ENCODE measurements around the gene GALNT11.

Gene GALNT11

DNA sequence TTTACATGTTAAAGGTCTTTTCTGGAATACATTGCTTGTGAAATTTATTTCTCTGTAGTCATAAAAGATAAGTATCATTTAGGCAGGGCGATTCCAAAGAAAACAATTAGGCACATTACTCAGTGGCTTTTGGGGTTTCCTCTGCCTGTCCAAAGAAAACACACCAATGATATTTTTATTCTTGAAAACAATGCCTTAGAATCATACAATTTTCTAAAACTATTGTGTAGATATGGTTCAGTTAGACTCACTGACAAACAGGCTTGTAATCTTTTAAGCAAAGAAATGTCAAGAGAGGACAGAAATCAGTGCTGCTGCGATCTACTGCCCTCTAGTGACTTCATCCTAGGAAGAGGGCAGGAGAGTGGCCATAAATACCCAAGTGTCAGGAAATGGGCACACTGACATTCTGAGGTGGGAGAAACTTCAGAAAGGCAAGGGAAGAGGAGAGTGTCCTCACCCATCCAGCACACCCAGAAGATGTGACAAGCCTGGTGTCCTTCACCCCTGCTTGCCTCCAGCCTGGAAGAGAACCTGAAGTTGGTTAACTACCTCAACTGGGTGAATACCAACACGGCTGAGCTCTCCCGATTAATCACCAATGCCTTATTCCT lies 120.5 kb downstream of the GALNT11 start:
- Histone ChIP-seq H3K9me3 (ENCODE audit: control insufficient read depth, insufficient read depth, low read length) (no peaks in the 10 kb centered on the region), H3K9me2 (replicated peaks; ENCODE audit: control insufficient read depth, low read length) (no peaks in the 10 kb centered on the region), H3K36me3 (ENCODE audit: control insufficient read depth, low read length) (peaks cover 94% of the 10 kb centered on the region), H3K27me3 (ENCODE audit: control insufficient read depth, low read length) (no peaks in the 10 kb centered on the region), H3K4me3 (ENCODE audit: low read length) (no peak overlapping the region), H3F3A (ENCODE audit: control insufficient read depth, insufficient read depth) (no peaks in the 10 kb centered on the region), H3K4me1 (ENCODE audit: control insufficient read depth, low read length) (peaks cover 13% of the 10 kb centered on the region), H3K27ac (ENCODE audit: low read depth, low read length) (no peak overlapping the region), H3K4me2 (ENCODE audit: low read length) (no peak overlapping the region), H4K20me1 (ENCODE audit: control insufficient read depth, insufficient read depth, low read depth, low read length) (no peaks in the 10 kb centered on the region), H3K79me2 (ENCODE audit: control insufficient read depth, low read length) (no peaks in the 10 kb centered on the region; the same call in 1 of the 2 replicates)
- TF ChIP-seq, protein P1, sequence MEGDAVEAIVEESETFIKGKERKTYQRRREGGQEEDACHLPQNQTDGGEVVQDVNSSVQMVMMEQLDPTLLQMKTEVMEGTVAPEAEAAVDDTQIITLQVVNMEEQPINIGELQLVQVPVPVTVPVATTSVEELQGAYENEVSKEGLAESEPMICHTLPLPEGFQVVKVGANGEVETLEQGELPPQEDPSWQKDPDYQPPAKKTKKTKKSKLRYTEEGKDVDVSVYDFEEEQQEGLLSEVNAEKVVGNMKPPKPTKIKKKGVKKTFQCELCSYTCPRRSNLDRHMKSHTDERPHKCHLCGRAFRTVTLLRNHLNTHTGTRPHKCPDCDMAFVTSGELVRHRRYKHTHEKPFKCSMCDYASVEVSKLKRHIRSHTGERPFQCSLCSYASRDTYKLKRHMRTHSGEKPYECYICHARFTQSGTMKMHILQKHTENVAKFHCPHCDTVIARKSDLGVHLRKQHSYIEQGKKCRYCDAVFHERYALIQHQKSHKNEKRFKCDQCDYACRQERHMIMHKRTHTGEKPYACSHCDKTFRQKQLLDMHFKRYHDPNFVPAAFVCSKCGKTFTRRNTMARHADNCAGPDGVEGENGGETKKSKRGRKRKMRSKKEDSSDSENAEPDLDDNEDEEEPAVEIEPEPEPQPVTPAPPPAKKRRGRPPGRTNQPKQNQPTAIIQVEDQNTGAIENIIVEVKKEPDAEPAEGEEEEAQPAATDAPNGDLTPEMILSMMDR (IDR thresholded peaks at IDR 0.05; ENCODE audit: low read depth, low read length, poor library complexity, severe bottlenecking): peak; percentile 82
- TF ChIP-seq EZH2phosphoT487 (IDR thresholded peaks at IDR 0.05; ENCODE audit: borderline replicate concordance, low read length): no peak

DNA sequence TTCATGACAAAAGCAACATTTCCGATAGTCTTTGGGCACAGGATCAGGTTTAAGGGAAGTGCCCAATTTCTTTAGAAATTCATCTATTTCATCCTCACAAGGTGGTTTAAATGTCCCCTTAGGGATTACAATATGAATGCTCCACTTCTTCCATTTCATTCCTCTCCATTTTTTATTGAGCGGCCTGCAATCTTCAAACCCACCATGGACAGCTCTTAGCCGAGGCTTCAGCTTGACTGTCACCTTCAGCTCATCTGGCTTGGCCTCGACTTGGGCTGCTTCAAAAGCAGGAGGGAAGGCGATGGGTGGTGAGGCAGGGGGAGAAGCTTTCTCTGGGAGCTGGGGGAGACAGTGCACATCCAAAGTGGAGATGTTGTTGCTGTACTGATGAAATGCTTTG lies 123.2 kb downstream of the GALNT11 start:
- TF ChIP-seq, protein P1 (IDR thresholded peaks at IDR 0.05; ENCODE audit: low read depth, low read length, poor library complexity, severe bottlenecking): no peak
- no peak for TF ChIP-seq EZH2phosphoT487 (IDR thresholded peaks at IDR 0.05; ENCODE audit: borderline replicate concordance, low read length)
- Histone ChIP-seq H3F3A (ENCODE audit: control insufficient read depth, insufficient read depth) (no peaks in the 10 kb centered on the region), H3K4me2 (ENCODE audit: low read length) (no peak overlapping the region), H3K9me3 (ENCODE audit: control insufficient read depth, insufficient read depth, low read length) (no peaks in the 10 kb centered on the region), H3K4me3 (ENCODE audit: low read length) (no peak overlapping the region), H3K36me3 (ENCODE audit: control insufficient read depth, low read length) (peaks cover 96% of the 10 kb centered on the region), H4K20me1 (ENCODE audit: control insufficient read depth, insufficient read depth, low read depth, low read length) (no peaks in the 10 kb centered on the region), H3K79me2 (ENCODE audit: control insufficient read depth, low read length) (no peaks in the 10 kb centered on the region; the same call in 1 of the 2 replicates), H3K9me2 (replicated peaks; ENCODE audit: control insufficient read depth, low read length) (no peaks in the 10 kb centered on the region), H3K27ac (ENCODE audit: low read depth, low read length) (no peak overlapping the region), H3K4me1 (ENCODE audit: control insufficient read depth, low read length) (peaks cover 13% of the 10 kb centered on the region), H3K27me3 (ENCODE audit: control insufficient read depth, low read length) (no peaks in the 10 kb centered on the region)

DNA sequence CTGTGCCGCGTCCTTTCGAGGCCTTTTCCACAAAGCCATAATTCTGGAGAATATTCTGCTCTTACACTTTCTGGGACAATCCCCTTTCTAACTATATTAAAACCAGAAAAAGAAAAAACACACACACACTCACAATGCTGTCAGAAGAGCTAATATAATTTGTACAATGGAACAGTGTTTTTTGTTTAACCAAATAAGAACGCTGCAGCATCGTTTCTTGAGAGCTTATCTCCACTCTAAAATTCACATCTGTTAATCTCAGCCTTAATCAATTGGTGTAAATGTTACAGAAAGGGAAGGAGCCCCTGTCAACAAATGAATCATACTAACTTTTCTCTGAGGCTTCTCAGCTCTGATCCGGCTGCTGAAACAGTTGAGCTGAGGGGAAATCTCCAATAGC lies 123.9 kb downstream of the GALNT11 start:
- Histone ChIP-seq H3K9me2 (replicated peaks; ENCODE audit: control insufficient read depth, low read length) (no peaks in the 10 kb centered on the region), H3K9me3 (ENCODE audit: control insufficient read depth, insufficient read depth, low read length) (no peaks in the 10 kb centered on the region), H3K4me3 (ENCODE audit: low read length) (no peak overlapping the region), H3K4me2 (ENCODE audit: low read length) (no peak overlapping the region), H3K27me3 (ENCODE audit: control insufficient read depth, low read length) (no peaks in the 10 kb centered on the region), H3K27ac (ENCODE audit: low read depth, low read length) (no peak overlapping the region), H3K79me2 (ENCODE audit: control insufficient read depth, low read length) (no peaks in the 10 kb centered on the region; the same call in 1 of the 2 replicates), H4K20me1 (ENCODE audit: control insufficient read depth, insufficient read depth, low read depth, low read length) (no peaks in the 10 kb centered on the region), H3K4me1 (ENCODE audit: control insufficient read depth, low read length) (peaks cover 8% of the 10 kb centered on the region), H3K36me3 (ENCODE audit: control insufficient read depth, low read length) (peaks cover 96% of the 10 kb centered on the region), H3F3A (ENCODE audit: control insufficient read depth, insufficient read depth) (no peaks in the 10 kb centered on the region)
- TF ChIP-seq, protein P1 (IDR thresholded peaks at IDR 0.05; ENCODE audit: low read depth, low read length, poor library complexity, severe bottlenecking): no peak
- TF ChIP-seq EZH2phosphoT487 (IDR thresholded peaks at IDR 0.05; ENCODE audit: borderline replicate concordance, low read length): no peak

Measured in DOHH2 (cell line).